ENCODE data around the gene TUBB4A.

- no peak for TF ChIP-seq CTCF (IDR thresholded peaks at IDR 0.05 in 4 of 5, conservative IDR thresholded peaks at IDR 0.05 in 1 of 5)
- TF ChIP-seq POLR2A (IDR thresholded peaks at IDR 0.05): no peak
Observed at GRCh38 chr19:6478815-6479214, 23.3 kb downstream of the TUBB4A start.

Data from gastrocnemius medialis (tissue), 4 donors.